GM19452 (cell line): ENCODE results near the gene DCTN5.
A peak's percentile ranks its signal among the peaks of the same experiment; 100 is the strongest.

Experiments
- ATAC-seq: cut with Tn5 transposase; IDR thresholded peaks from one replicate; pipeline ENCODE4 v1.9.1; 2021; ENCODE audit not compliant: unreplicated experiment

Gene DCTN5

GRCh38 chr16:23651943-23652468, 10.7 kb downstream of the DCTN5 start:
- no peak for ATAC-seq

GRCh38 chr16:23663918-23664317, 22.7 kb downstream of the DCTN5 start:
- no peak for ATAC-seq

- ATAC-seq: no peak
Observed at GRCh38 chr16:23666571-23667354, 25.5 kb downstream of the DCTN5 start.

GRCh38 chr16:23667355-23667659, 26.0 kb downstream of the DCTN5 start:
- no peak for ATAC-seq

GRCh38 chr16:23668225-23668624, 27.0 kb downstream of the DCTN5 start:
- ATAC-seq: no peak

- no peak for ATAC-seq
Observed at GRCh38 chr16:23668873-23669272, 27.6 kb downstream of the DCTN5 start.

- ATAC-seq: peak; percentile 94
Observed at GRCh38 chr16:23670137-23670776, 29.0 kb downstream of the DCTN5 start.

- ATAC-seq: no peak
Observed at GRCh38 chr16:23673971-23674614, 32.8 kb downstream of the DCTN5 start.

GRCh38 chr16:23676924-23677480, 35.7 kb downstream of the DCTN5 start:
- no peak for ATAC-seq

GRCh38 chr16:23678430-23679273, 37.4 kb downstream of the DCTN5 start, which contains the start of gene PLK1:
TSS of gene PLK1 (plus strand) at chr16:23678889. CDS start at chr16:23678933, 44 bp downstream.
- ATAC-seq: peak; percentile 92

- no peak for ATAC-seq
Observed at GRCh38 chr16:23679274-23679985, 38.2 kb downstream of the DCTN5 start.

GRCh38 chr16:23679986-23680336, 38.7 kb downstream of the DCTN5 start:
- ATAC-seq: no peak

- no peak for ATAC-seq
Observed at GRCh38 chr16:23682181-23682580, 40.9 kb downstream of the DCTN5 start.

- ATAC-seq: no peak
Observed at GRCh38 chr16:23683487-23683886, 42.2 kb downstream of the DCTN5 start.

GRCh38 chr16:23687034-23687808, 46.0 kb downstream of the DCTN5 start:
- ATAC-seq: no peak

- no peak for ATAC-seq
Observed at GRCh38 chr16:23689442-23690187, 48.3 kb downstream of the DCTN5 start.

GRCh38 chr16:23690771-23691482, 49.7 kb downstream of the DCTN5 start:
- no peak for ATAC-seq
